ENCODE data around the gene OR52E1.

Gene OR52E1

GRCh38 chr11:5081405-5081804, 12.0 kb downstream of the OR52E1 start:
- DNase-seq (ENCODE audit: low read depth in 2 of 2): no peak
- TF ChIP-seq CTCF (IDR thresholded peaks at IDR 0.05; ENCODE audit: low read depth, low read length): no peak
- no peak overlapping the region for H3K4me3 ChIP-seq (replicated peaks in 1 of 2; ENCODE audit: low read depth in 2 of 2, low read length in 2 of 2)

- no peak overlapping the region for H3K4me3 ChIP-seq (replicated peaks in 1 of 2; ENCODE audit: low read depth in 2 of 2, low read length in 2 of 2)
- DNase-seq (ENCODE audit: low read depth in 2 of 2): no peak
- TF ChIP-seq CTCF (IDR thresholded peaks at IDR 0.05; ENCODE audit: low read depth, low read length): no peak
Measured at GRCh38 chr11:5083602-5084001, 14.2 kb downstream of the OR52E1 start.

GRCh38 chr11:5088556-5088955, 19.2 kb downstream of the OR52E1 start:
- no peak overlapping the region for H3K4me3 ChIP-seq (replicated peaks in 1 of 2; ENCODE audit: low read depth in 2 of 2, low read length in 2 of 2)
- no peak for TF ChIP-seq CTCF (IDR thresholded peaks at IDR 0.05; ENCODE audit: low read depth, low read length)
- no peak for DNase-seq (ENCODE audit: low read depth in 2 of 2)

- no peak for DNase-seq (ENCODE audit: low read depth in 2 of 2)
- no peak for TF ChIP-seq CTCF (IDR thresholded peaks at IDR 0.05; ENCODE audit: low read depth, low read length)
Measured at GRCh38 chr11:5090668-5091067, 21.3 kb downstream of the OR52E1 start.

GRCh38 chr11:5092821-5093585, 23.6 kb downstream of the OR52E1 start:
- H3K4me3 ChIP-seq (replicated peaks in 1 of 2; ENCODE audit: low read depth in 2 of 2, low read length in 2 of 2): no peak overlapping the region
- no peak for DNase-seq (ENCODE audit: low read depth in 2 of 2)
- TF ChIP-seq CTCF (IDR thresholded peaks at IDR 0.05; ENCODE audit: low read depth, low read length): no peak

More at GRCh38 chr11:5090668-5091067, 21.3 kb downstream of the OR52E1 start:
- no peak overlapping the region for H3K4me3 ChIP-seq (replicated peaks in 1 of 2; ENCODE audit: low read depth in 2 of 2, low read length in 2 of 2)

GRCh38 chr11:5096011-5096410, 26.6 kb downstream of the OR52E1 start:
- no peak for TF ChIP-seq CTCF (IDR thresholded peaks at IDR 0.05; ENCODE audit: low read depth, low read length)
- no peak for DNase-seq (ENCODE audit: low read depth in 2 of 2)
- H3K4me3 ChIP-seq (replicated peaks in 1 of 2; ENCODE audit: low read depth in 2 of 2, low read length in 2 of 2): no peak overlapping the region

- TF ChIP-seq CTCF (IDR thresholded peaks at IDR 0.05; ENCODE audit: low read depth, low read length): no peak
- DNase-seq (ENCODE audit: low read depth in 2 of 2): no peak
Measured at GRCh38 chr11:5102246-5102645, 32.9 kb downstream of the OR52E1 start.

More at GRCh38 chr11:5102246-5102645, 32.9 kb downstream of the OR52E1 start:
- H3K4me3 ChIP-seq (replicated peaks in 1 of 2; ENCODE audit: low read depth in 2 of 2, low read length in 2 of 2): no peak overlapping the region

Measured in cardiac fibroblast (primary cell).